Choroid plexus epithelial cell (primary cell): ENCODE measurements around the gene NCOA3.

Experiments used
- DNase-seq: peaks from one replicate; pipeline ENCODE4 v3.0.0-alpha.2; 2010; ENCODE audit warnings: low read depth
- H3K4me3 ChIP-seq: 2 replicates; pipeline ENCODE4 v1.5.1; 2011; ENCODE audit warnings: low read depth, mild to moderate bottlenecking, control low read depth, low read length, moderate library complexity
- TF ChIP-seq, protein P1 (sequence below): conservative IDR thresholded peaks from 2 replicates; pipeline ENCODE4 v1.5.1; 2011; ENCODE audit warnings: low read depth, mild to moderate bottlenecking, control low read depth, inconsistent platforms, low read length, moderate library complexity

Gene NCOA3

GRCh38 chr20:47661714-47662113, 160.0 kb downstream of the NCOA3 start:
- H3K4me3 ChIP-seq: no peak overlapping the region
- no peak for DNase-seq
- TF ChIP-seq, protein P1, sequence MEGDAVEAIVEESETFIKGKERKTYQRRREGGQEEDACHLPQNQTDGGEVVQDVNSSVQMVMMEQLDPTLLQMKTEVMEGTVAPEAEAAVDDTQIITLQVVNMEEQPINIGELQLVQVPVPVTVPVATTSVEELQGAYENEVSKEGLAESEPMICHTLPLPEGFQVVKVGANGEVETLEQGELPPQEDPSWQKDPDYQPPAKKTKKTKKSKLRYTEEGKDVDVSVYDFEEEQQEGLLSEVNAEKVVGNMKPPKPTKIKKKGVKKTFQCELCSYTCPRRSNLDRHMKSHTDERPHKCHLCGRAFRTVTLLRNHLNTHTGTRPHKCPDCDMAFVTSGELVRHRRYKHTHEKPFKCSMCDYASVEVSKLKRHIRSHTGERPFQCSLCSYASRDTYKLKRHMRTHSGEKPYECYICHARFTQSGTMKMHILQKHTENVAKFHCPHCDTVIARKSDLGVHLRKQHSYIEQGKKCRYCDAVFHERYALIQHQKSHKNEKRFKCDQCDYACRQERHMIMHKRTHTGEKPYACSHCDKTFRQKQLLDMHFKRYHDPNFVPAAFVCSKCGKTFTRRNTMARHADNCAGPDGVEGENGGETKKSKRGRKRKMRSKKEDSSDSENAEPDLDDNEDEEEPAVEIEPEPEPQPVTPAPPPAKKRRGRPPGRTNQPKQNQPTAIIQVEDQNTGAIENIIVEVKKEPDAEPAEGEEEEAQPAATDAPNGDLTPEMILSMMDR: no peak

- DNase-seq: no peak
- H3K4me3 ChIP-seq: no peak overlapping the region
- TF ChIP-seq, protein P1: no peak
Measured at GRCh38 chr20:47662483-47663353, 161.0 kb downstream of the NCOA3 start.

- TF ChIP-seq, protein P1: peak; percentile 97
- no peak overlapping the region for H3K4me3 ChIP-seq
- peak; percentile 83 for DNase-seq
Measured at GRCh38 chr20:47663354-47664067, 161.8 kb downstream of the NCOA3 start.

- TF ChIP-seq, protein P1: no peak
- H3K4me3 ChIP-seq: no peak overlapping the region
- no peak for DNase-seq
Measured at GRCh38 chr20:47664068-47664437, 162.4 kb downstream of the NCOA3 start.

DNA sequence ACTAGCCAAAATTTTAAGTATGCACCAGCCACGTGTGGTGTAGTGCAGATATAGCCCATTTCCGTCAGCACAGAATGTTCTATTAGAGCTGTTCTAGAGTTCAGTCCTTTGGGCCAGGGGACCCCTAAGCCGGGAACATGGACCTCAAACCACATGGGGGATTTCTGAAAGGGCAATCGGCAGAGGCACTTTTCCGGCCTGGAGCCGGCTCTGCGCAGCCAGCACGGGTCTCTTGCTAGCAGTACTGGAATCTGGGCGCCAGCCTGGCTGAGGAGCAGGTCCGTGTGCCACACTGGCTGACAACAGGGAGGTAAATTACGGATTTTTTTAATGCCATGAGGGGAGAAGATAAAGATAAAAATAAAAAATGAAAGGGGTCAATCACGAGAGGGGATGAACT, 163.1 kb downstream of the NCOA3 start:
- no peak for DNase-seq
- H3K4me3 ChIP-seq: no peak overlapping the region
- TF ChIP-seq, protein P1: no peak

DNA sequence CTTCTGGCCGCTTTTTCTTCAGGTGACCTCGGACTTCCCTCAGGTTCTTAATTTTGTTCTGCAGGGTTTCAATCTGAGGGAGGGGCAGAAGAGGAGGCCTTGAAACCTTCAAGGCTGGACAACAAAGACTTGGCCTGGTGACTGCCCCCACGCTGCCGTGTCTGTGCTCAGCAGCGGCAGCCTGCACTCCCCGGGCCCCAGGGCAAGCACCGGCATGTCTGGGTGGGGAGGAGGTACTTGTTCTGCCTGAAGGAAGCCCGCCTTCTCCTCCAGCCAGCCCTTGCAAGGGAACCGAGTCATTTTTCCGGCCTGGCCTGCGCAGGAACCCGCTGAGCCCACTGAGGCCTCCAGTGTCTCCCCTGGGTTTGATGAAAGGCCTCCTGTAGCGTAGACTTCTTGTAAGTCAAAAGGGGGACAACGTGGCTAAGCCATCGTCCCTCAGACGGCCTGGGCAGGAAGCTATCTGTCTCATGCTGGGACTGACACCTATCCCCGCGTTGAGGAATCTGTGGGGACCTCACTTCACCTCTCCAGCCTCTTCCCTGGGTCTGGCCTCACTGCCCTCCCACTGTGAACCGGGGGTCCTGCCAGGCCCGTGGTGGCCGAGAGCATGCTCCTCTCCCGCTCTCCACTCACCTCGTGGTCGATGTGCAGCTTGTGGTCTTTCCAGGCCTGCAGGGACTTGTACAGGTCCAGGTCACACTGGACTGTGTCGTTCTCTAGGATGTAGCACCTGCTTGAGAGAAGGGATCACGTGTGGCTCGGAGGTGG, 163.7 kb downstream of the NCOA3 start:
- H3K4me3 ChIP-seq: no peak overlapping the region
- DNase-seq: no peak
- TF ChIP-seq, protein P1: no peak
